GM06990 (cell line): ENCODE data around the gene PTPRM.

Source experiments
- DNase-seq: peaks from one replicate; pipeline ENCODE4 v3.0.0-alpha.2; 2011; ENCODE audit not compliant: insufficient read length; ENCODE audit errors: extremely low read depth
- H3K27me3 ChIP-seq: replicated peaks from 2 replicates; pipeline ENCODE4 v1.6.0; 2011; ENCODE audit warnings: low read length; ENCODE audit not compliant: control insufficient read depth, insufficient read depth
- H3K36me3 ChIP-seq: 2 replicates; pipeline ENCODE4 v1.5.1; 2011; ENCODE audit warnings: low read length; ENCODE audit not compliant: control insufficient read depth, insufficient read depth
- H3K4me3 ChIP-seq: replicated peaks from 2 replicates; pipeline ENCODE4 v1.5.1; 2011; ENCODE audit warnings: low read depth, mild to moderate bottlenecking, control low read depth, low read length
- TF ChIP-seq, protein P1 (sequence below): IDR thresholded peaks from 2 replicates; pipeline ENCODE4 v1.5.1; 2011; ENCODE audit warnings: low read length, control low read depth, mild to moderate bottlenecking, inconsistent platforms; ENCODE audit not compliant: insufficient read depth, poor library complexity, severe bottlenecking

The PTPRM gene

DNA sequence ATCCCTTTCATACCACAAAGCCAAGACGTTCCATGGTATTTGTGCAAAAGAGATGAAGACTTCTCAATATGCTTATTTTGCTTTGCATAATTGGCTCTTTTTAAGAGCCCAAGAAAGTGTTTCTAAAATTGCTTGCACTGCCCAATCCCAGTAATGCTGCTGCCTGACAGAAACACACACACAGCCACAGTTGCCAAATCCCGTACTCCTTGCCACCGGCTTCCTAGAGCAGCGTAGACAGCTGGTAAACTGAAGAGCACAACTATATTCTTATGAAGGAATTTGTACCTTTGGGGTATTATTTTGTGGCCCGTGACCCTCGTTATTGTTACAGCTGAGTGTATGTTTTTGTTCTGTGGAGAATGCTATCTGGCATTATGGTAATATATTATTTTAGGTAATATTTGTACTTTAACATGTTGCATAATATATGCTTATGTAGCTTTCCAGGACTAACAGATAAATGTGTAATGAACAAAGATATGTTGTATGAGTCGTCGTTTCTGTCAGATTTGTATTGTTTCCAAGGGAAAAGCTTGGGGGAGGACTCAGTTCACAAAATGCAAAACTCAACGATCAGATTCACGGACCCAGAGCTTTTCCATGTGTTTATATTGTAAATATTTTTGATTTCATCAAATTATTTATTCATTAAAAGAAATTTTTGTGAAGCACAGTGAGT lies 839.2 kb downstream of the PTPRM start:
- Histone ChIP-seq H3K4me3 (no peak overlapping the region), H3K27me3 (no peaks in the 10 kb centered on the region; the same call in 1 of the 2 replicates), H3K36me3 (no peaks in the 10 kb centered on the region)
- DNase-seq: no peak
- TF ChIP-seq, protein P1, sequence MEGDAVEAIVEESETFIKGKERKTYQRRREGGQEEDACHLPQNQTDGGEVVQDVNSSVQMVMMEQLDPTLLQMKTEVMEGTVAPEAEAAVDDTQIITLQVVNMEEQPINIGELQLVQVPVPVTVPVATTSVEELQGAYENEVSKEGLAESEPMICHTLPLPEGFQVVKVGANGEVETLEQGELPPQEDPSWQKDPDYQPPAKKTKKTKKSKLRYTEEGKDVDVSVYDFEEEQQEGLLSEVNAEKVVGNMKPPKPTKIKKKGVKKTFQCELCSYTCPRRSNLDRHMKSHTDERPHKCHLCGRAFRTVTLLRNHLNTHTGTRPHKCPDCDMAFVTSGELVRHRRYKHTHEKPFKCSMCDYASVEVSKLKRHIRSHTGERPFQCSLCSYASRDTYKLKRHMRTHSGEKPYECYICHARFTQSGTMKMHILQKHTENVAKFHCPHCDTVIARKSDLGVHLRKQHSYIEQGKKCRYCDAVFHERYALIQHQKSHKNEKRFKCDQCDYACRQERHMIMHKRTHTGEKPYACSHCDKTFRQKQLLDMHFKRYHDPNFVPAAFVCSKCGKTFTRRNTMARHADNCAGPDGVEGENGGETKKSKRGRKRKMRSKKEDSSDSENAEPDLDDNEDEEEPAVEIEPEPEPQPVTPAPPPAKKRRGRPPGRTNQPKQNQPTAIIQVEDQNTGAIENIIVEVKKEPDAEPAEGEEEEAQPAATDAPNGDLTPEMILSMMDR: no peak

DNA sequence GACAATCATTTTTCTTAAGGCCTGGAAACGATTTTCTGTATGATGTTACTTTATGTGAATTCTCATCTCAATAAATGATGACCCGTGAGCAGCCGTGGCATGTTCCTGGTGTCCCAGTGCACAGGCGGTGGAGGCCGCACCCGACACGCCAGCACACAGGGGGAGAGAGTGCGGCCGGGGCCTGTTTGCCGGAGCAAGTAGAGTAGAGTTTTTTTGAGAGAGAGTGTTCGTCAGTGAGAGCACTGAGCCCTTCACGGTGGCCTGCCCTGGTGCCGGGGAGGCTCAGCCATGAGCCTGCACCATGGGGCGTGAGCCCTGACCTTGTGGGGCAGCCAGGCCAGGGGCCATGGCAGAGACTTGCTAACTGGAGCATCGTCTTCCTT lies 839.7 kb downstream of the PTPRM start:
- no peak for DNase-seq
- TF ChIP-seq, protein P1: no peak
- Histone ChIP-seq H3K4me3 (no peak overlapping the region), H3K36me3 (no peaks in the 10 kb centered on the region), H3K27me3 (no peaks in the 10 kb centered on the region; the same call in 1 of the 2 replicates)

DNA sequence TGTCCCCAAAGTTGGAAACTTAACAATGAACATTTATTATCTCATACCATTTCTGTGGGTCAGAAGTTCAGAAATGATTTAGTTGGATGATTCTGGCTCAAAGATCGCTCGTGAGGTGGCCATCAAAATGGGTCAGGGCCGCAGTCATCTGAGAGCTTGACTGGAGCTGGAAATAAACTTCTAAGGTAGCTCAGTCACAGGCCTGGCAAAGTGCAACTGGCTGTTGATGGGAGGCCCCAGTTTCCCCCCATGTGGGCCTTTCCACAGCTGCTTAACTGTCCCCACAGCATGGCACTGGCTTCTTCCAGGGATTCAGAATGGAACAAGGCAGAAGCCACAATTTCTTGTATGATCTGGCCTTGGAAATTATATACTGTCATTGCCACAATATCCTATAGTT lies 842.0 kb downstream of the PTPRM start:
- TF ChIP-seq, protein P1: no peak
- DNase-seq: no peak
- H3K36me3 ChIP-seq: no peaks in the 10 kb centered on the region
- no peaks in the 10 kb centered on the region; the same call in 1 of the 2 replicates for H3K27me3 ChIP-seq
- H3K4me3 ChIP-seq: no peak overlapping the region

DNA sequence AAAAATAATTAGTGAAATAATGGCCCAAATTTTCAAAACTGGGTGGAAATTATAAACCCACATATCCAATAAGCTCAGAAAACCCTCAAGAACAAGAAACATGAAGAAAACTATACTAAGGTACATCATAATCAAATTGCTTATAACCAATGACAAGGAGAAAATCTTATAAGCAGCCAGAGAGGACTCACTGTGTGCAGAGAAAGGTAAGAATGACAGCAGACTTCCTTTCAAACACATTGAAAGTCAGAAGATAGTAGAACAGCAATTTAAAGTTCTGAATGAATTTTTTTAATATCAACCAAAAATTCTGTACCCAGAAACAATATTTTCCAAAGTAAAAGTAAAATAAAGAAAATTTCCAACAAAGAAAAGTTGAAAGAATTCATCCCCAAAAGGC lies 844.4 kb downstream of the PTPRM start:
- no peaks in the 10 kb centered on the region for H3K36me3 ChIP-seq
- no peak overlapping the region for H3K4me3 ChIP-seq
- TF ChIP-seq, protein P1: no peak
- H3K27me3 ChIP-seq: no peaks in the 10 kb centered on the region
- DNase-seq: no peak

DNA sequence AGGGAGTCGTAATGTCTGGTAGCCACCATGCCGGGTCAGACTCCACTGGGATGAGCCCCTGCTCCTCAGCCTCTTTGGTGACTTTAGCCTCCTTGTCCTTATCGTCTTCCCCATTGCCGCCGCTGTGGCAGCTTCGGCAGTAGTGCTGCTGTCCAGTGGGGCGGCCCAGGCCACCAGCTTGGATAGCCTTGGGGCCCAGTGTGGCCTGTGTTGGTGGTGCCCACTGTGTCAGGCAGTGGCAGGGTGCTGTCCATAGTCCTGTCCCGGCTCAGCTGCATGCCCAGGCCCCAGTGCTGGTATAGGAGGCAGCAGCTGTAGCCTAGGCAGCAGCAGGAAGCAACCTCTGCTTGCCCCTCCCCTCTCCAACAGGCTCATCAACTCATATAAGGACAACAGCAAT lies 845.0 kb downstream of the PTPRM start:
- H3K4me3 ChIP-seq: no peak overlapping the region
- no peaks in the 10 kb centered on the region; the same call in 1 of the 2 replicates for H3K27me3 ChIP-seq
- H3K36me3 ChIP-seq: no peaks in the 10 kb centered on the region
- DNase-seq: no peak
- TF ChIP-seq, protein P1: no peak

DNA sequence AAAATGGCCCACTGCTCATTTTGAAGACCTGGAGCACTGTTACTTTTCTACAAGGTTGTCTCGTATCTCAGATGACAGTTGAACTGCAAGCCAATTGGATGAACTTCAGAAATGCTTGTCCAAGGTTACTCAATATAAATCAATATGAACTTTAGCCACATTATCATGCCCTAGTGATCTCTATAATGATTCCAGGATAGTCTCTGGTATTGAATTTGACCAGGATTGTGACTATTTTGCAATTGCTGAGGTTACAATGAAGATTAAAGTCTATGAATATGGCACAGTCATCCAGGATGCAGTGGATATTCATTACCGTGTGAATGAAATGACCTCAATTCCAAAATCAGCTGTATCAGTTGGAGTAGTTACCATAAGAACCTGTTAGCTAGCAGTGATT lies 846.1 kb downstream of the PTPRM start:
- Histone ChIP-seq H3K27me3 (no peaks in the 10 kb centered on the region; the same call in 1 of the 2 replicates), H3K4me3 (no peak overlapping the region), H3K36me3 (no peaks in the 10 kb centered on the region)
- DNase-seq: no peak
- TF ChIP-seq, protein P1: no peak
